NB4 (cell line): Measurements from ENCODE around the gene ROPN1L.

Source experiments
- DNase-seq: peaks from one replicate; pipeline ENCODE4 v3.0.0; 2010; ENCODE audit warnings: low read depth
- H3K4me3 ChIP-seq: one replicate; pipeline ENCODE4 v1.5.1; 2011; ENCODE audit warnings: mild to moderate bottlenecking, low read depth, low read length, moderate library complexity
- MYC ChIP-seq: IDR thresholded peaks from 2 replicates; pipeline ENCODE4 v1.6.1; 2011; ENCODE audit warnings: low read depth, low read length
- POLR2A ChIP-seq: IDR thresholded peaks from 2 replicates; pipeline ENCODE4 v1.6.1; 2011; ENCODE audit warnings: mild to moderate bottlenecking; ENCODE audit not compliant: insufficient read length; ENCODE audit errors: extremely low read depth
- TF ChIP-seq, protein P1 (sequence below): IDR thresholded peaks from 2 replicates; pipeline ENCODE4 v1.6.1; 2011; ENCODE audit warnings: low read depth, low read length
- TF ChIP-seq, protein P2 (sequence below): IDR thresholded peaks from one replicate; pipeline ENCODE4 v1.5.1; 2012; ENCODE audit warnings: low read depth, low read length

ROPN1L gene

DNA sequence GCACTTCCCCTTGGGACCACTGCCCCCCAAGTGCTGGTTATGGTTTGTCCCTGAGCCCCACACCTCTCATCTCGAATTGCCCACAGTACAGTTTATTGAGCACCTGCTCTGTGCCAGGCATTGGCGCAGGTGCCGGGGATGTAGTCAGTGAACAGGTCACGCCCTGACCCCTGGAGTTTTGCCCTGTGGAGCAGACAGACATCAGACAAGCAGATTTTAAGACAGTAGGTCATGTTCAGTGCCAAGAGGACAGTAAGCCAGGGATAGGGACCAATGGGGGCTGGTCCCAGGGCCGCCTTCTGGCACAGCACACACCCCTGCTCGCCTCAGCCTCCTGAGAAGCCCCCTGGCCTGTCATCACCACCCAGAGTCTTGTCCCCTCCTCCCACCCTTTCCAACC is 21.9 kb downstream of the ROPN1L start:
- TF ChIP-seq, protein P1, sequence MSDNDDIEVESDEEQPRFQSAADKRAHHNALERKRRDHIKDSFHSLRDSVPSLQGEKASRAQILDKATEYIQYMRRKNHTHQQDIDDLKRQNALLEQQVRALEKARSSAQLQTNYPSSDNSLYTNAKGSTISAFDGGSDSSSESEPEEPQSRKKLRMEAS, result no peak
- TF ChIP-seq, protein P2, sequence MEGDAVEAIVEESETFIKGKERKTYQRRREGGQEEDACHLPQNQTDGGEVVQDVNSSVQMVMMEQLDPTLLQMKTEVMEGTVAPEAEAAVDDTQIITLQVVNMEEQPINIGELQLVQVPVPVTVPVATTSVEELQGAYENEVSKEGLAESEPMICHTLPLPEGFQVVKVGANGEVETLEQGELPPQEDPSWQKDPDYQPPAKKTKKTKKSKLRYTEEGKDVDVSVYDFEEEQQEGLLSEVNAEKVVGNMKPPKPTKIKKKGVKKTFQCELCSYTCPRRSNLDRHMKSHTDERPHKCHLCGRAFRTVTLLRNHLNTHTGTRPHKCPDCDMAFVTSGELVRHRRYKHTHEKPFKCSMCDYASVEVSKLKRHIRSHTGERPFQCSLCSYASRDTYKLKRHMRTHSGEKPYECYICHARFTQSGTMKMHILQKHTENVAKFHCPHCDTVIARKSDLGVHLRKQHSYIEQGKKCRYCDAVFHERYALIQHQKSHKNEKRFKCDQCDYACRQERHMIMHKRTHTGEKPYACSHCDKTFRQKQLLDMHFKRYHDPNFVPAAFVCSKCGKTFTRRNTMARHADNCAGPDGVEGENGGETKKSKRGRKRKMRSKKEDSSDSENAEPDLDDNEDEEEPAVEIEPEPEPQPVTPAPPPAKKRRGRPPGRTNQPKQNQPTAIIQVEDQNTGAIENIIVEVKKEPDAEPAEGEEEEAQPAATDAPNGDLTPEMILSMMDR, result no peak
- TF ChIP-seq MYC (no peak), POLR2A (no peak)
- DNase-seq, result no peak
- H3K4me3 ChIP-seq, result no peak overlapping the region

DNA sequence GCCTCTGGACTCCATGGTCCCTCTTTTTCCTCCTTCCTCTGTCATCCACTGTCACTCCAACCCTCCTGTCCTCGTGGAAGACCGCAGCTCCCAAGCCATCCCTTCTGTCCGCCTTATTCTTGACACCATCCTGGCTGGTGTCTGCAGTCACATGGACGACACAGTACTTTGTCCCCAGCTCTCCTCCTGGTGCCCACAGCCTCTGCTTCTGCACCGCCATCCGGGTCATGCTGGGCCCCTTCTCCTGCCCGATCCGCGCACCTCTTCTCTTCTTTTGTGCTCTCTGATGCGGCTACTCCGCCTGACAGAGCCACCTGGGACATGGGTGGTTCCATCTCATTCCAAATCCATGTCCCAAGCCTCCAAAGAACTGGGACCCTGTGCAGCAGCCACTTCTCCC is 22.5 kb downstream of the ROPN1L start:
- no peak overlapping the region for H3K4me3 ChIP-seq
- TF ChIP-seq, protein P2, result no peak
- TF ChIP-seq, protein P1, result no peak
- no peak for TF ChIP-seq MYC
- TF ChIP-seq POLR2A, result no peak
- no peak for DNase-seq

DNA sequence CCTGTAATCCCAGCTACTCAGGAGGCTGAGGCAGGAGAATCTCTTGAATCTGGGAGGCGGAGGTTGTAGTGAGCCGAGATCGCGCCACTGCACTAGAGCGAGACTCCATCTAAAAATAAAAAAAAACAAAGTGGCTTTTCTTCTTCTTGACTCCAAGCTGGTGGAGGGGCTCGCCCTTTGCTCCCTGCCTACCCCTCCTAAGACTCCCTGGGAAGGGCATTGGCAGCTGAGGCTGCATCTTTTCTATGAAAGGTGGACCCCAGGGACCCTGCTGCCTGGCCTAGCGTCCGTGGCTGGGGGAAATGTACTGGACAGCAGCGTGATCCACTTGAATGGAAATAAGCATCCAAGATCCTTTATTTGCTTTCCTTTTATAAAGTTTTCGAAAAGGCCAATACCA is 24.0 kb downstream of the ROPN1L start:
- TF ChIP-seq POLR2A (no peak), MYC (no peak)
- TF ChIP-seq, protein P2, result no peak
- TF ChIP-seq, protein P1, result no peak
- H3K4me3 ChIP-seq, result no peak overlapping the region
- no peak for DNase-seq

DNA sequence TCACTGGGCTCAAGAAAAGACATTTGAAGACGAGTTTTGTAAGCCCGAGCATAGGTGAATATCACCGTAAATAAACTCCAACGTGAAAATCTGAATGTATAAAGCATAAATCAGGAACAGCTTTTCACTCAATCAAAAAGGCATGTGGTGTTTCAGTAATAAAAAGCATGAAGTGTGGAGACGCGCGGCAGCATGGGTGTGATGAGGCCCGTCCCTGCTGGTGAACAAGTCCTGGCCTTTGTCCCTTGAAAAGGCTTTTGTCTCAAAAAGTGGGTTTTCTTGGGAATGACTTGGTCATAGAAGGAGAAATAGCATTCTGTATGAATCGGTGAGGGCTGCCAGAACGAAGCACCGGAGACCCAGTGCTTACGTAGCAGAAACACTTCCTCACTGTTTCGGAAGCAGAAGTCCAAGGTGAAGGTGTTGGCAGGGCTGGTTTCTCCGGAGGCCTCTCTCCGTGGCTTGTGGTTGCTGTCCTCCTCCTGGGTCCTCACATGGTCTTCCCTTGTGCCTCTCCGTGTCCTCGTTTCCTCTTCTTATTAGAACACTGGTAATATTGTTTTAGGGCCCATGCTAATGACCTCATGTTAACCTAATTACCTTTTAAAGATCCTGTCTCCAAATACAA is 24.9 kb downstream of the ROPN1L start:
- DNase-seq, result no peak
- no peak overlapping the region for H3K4me3 ChIP-seq
- TF ChIP-seq MYC, result no peak

DNA sequence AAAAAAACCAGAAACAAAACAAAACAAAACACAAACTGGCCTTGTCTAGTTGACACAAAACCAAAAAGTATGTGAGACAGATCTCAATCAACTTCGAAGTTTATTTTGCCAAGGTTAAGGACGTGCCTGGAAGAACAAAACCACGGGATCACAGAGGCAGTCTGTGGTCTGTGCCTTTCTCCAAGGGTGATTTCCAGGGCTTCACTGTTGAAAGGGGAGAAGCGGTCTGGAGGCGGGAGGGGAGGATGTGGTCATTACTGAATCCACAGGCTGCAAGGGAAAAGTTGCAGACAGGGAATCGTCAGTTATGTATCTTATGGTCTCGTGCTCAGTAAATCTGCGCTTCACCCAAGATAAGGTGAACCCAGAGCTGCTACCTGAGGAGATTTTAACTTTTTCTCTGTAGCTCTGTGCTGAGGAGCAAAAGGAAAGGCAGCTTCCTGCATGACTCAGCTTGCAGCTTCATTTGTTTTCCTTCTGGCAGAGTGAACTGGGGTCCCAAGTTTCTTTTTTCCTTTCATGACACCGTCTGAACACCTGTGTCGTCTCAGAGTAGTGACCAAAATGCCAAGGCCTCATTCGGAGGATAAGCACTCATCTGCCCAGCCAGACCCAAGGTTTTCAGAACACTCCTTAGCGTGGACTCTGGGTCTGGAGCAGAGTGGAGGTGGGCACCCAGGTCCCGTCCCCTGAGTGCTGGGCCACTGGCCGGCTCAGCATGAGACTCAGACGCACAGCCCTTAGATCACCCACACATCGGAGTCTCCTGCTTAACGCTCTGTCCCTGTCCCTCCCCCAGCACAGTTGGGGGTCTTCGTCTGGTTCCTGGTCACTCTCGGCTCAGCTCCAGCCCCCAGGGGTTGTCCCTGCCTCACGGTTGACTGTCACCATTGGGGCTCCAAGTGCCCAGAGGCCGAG is 25.9 kb downstream of the ROPN1L start:
- TF ChIP-seq MYC (no peak), POLR2A (no peak)
- TF ChIP-seq, protein P2, result no peak
- TF ChIP-seq, protein P1, result no peak
- no peak for DNase-seq
- H3K4me3 ChIP-seq, result no peak overlapping the region

DNA sequence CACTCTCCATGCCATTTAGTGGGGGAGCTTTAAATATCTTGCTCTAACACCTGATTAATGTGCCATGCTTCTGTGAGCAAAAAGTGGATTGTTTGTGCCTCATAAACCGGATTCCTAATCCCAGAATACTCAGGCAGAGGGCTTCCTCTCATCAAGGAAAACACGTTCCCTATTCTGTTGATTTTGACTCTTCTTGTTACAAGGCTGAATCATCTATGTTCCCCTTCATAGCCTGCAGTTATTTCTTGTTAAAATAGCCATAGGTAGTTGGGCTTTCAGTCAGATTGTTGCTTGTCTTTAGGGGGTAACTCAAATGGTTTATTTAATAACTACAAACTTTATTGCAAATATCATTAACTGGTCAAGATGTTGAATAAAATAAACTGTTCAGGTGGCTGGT is 26.6 kb downstream of the ROPN1L start:
- no peak overlapping the region for H3K4me3 ChIP-seq
- no peak for TF ChIP-seq POLR2A
- TF ChIP-seq, protein P2, result no peak
- no peak for DNase-seq
